Astrocyte (in vitro differentiated cells and primary cell): Measurements from ENCODE around the gene HSD17B13.

Experiments used
- EZH2 ChIP-seq: IDR thresholded peaks from 2 replicates; pipeline ENCODE4 v1.6.1; 2012; ENCODE audit warnings: mild to moderate bottlenecking, low read length, inconsistent platforms; ENCODE audit not compliant: insufficient read depth
- TF ChIP-seq, protein P1 (sequence below): IDR thresholded peaks from 2 replicates; pipeline ENCODE4 v1.5.1; 2011; ENCODE audit warnings: low read depth, mild to moderate bottlenecking, inconsistent platforms, low read length, moderate library complexity; ENCODE audit not compliant: insufficient read depth

DNA sequence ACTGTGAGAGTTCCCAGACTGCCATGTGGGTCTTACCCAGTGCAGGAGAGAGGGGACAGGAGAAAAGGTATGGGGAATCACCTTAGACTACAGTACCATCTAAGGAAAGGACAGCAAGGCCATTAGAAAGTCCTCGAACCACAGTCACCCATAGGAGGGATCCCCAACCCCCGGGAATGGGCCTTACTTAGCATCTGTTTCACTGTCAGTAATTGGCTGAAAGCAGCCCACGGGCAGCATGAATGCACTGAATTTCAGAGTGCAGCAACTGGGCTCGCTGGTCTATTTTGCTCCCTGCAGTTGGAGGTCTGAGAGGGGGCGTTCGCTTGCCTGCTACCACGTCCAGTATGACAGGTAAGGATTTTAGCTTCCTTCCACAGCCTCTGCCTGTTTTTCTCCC lies 51.9 kb downstream of the HSD17B13 start:
- TF ChIP-seq, protein P1, sequence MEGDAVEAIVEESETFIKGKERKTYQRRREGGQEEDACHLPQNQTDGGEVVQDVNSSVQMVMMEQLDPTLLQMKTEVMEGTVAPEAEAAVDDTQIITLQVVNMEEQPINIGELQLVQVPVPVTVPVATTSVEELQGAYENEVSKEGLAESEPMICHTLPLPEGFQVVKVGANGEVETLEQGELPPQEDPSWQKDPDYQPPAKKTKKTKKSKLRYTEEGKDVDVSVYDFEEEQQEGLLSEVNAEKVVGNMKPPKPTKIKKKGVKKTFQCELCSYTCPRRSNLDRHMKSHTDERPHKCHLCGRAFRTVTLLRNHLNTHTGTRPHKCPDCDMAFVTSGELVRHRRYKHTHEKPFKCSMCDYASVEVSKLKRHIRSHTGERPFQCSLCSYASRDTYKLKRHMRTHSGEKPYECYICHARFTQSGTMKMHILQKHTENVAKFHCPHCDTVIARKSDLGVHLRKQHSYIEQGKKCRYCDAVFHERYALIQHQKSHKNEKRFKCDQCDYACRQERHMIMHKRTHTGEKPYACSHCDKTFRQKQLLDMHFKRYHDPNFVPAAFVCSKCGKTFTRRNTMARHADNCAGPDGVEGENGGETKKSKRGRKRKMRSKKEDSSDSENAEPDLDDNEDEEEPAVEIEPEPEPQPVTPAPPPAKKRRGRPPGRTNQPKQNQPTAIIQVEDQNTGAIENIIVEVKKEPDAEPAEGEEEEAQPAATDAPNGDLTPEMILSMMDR, result no peak
- TF ChIP-seq EZH2, result no peak
